GM19463 (cell line): ENCODE data around the gene ITGBL1.

Source experiments
- ATAC-seq: cut with Tn5 transposase; IDR thresholded peaks from one replicate; pipeline ENCODE4 v1.9.1; 2021; ENCODE audit warnings: mild to moderate bottlenecking, moderate library complexity; ENCODE audit not compliant: unreplicated experiment

Gene ITGBL1

DNA sequence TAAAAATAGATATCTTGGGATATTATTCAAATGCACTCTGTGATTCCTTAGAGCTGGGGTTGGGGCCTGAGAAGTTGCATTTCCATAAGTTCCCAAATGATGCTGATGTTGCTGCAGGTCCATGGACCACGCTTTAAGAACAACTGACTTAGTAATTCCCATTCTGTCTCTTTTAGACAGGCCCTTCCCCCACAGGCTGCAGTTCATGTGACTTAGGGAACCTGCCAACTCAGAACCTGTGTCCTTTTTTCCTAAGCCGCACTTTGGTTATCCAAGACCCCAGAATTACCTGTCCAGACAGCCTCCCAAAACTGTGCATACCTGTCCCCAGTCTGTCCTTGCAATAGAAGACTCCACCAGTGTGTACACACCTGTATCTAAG lies 1.7 kb upstream of the ITGBL1 start:
- no peak for ATAC-seq

DNA sequence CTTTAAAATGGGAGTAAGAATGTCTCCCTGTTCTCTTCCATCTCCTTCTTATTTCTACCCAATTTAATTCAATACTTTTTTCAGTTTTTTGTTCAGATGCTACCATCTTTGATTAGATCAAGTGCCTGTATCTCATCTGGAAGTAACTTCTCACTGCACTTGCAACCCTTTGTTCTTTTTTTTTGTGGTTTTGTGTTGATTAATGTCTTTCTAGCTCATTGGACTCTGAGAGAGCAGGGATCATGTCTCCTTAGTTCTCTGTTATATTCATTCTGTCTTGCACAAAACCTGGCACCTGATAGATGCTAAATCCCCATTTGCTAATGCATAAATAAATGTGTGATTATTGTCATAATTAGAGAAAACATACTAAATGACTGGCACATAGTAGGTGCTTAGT lies 834 bp upstream of the ITGBL1 start:
- ATAC-seq, result no peak

GRCh38 chr13:101453784-101454201 lies 1.3 kb downstream of the ITGBL1 start:
- ATAC-seq, result peak; percentile 34

- no peak for ATAC-seq
These were observed 2.3 kb downstream of the ITGBL1 start for GRCh38 chr13:101454767-101455166.

DNA sequence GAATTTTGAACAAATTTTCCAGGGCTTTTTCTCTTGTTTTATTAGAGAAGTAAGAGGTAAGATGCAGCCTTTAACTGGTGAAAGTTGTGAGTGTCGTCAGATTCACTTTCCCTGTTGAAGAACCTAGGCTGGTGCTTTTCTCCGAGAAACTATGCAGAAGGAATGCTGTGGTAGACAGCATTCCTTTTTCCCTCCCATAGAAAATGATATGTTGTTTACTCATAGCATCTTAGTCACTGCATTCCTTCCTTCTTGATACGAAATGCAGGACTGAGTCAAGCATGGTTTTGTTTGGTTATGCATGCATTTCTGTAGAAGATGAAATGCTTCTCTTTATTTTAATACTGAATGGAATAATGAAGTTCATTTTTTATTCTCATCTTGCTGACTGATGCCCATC lies 3.4 kb downstream of the ITGBL1 start:
- no peak for ATAC-seq

- no peak for ATAC-seq
These were observed 4.7 kb downstream of the ITGBL1 start for GRCh38 chr13:101457176-101457575.

- no peak for ATAC-seq
These were observed 13.4 kb downstream of the ITGBL1 start for GRCh38 chr13:101465877-101466276.

GRCh38 chr13:101467415-101467814 lies 14.9 kb downstream of the ITGBL1 start:
- no peak for ATAC-seq

GRCh38 chr13:101473458-101473857 lies 21.0 kb downstream of the ITGBL1 start:
- ATAC-seq, result no peak

GRCh38 chr13:101474419-101474957 lies 22.0 kb downstream of the ITGBL1 start:
- ATAC-seq, result no peak

DNA sequence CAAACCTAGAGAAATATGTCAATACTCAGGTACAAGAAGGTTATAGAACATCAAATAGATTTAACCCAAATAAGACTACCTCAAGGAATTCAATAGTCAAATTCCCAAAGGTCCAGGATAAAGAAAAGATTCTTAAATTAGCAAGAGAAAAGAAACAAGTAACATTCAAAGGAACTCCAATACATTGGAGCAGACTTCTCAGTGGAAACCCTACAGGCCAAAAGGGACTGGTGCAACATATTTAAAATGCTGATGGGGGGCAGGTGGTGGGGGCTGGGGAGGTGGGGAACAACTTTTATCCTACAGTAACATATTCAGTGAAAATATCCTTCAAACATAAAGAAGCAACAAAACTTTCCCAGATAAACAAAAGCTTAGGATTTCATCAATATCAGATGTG lies 23.1 kb downstream of the ITGBL1 start:
- ATAC-seq, result no peak

DNA sequence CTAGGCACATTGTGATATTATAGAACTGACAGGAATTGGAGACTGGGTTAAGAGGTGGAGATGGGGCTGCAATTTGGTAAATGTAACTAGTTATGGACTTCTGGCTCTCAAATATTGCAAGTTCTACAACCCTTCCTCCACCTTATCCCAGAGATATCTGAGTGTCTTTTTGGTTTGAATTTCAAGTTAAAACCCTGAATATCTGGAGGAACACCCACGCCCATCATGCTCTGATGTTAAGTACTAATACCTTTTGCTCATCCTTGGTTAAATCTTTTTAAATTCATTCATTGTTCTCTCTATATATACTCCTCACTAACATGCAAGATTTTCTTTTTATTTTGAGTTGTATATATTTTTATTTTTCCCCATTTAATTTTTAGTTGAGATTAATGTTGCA lies 28.9 kb downstream of the ITGBL1 start:
- ATAC-seq, result no peak

GRCh38 chr13:101486708-101487437 lies 34.4 kb downstream of the ITGBL1 start:
- no peak for ATAC-seq

DNA sequence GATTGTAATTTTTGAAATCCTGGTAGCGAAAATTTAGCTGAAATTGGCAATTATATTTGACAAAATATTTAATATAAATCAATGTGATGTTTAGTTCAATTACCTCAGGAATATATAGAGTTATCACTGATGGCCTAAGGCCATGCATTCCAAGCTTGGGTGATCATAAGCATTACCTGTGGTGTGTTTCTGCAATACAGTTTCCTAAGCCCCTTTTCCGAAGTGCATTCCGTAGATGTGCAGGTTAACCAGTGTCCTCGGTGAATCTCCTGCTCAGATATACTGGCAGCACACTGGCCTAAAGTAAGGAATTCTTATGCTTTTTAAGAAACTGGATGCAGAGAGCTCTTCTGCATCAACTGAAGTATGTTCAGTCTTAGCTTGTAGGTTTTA lies 35.0 kb downstream of the ITGBL1 start:
- ATAC-seq, result no peak

DNA sequence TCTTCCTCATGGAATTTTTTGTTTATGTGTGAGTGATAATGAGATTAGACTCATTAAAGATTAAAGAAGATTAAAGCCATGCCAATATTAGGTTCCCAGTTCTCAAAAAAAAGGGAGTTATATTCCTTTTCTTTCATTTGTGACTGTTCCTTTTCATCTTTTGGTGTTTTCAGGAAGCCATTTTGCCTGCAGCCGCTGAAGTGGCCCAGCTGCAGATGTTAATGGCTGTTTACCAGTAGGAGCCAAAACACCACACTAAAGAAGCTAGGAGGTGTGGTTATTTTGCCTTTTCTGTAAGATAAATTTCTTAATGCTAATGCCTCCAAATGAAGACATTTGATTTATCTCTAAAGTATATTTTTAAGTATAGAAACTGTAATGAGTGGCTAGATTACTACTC lies 36.3 kb downstream of the ITGBL1 start:
- ATAC-seq, result no peak

DNA sequence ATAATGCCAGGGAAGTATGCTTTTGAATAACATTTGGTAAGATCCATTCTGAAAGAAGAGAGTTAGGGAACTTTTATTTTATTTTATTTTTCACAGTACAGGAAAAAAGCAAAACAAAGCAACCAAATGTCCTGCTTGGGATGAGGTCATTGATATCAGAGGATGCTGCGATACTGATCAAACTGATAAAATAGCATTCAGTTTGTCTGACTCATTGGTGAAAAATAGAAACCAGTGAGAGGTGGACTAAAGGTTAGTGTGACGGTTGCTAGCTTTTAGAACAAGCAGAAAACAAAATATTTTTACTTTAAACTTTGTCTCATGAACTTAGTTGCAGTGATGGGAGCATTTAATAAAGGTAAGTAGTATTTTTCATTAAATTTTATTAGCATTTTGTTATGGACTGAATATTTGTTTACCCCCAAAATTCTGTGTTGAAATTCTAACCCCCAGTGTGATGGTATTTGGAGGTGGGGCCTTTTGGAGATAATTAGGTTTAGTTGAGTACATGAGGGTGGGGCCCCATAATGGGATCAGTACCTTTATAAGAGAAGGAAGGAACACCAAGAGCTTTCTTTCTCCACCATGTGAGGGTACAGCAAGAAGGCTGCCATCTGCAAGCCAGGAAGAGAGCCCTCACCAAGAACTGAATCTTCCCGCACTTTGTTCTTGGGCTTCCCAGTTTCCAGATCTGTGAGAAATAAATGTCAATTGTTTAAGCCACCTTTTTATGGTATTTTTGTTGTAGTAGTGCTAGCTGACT lies 37.3 kb downstream of the ITGBL1 start:
- ATAC-seq, result no peak

GRCh38 chr13:101490406-101491015 lies 38.0 kb downstream of the ITGBL1 start:
- no peak for ATAC-seq

GRCh38 chr13:101492251-101492910 lies 39.9 kb downstream of the ITGBL1 start:
- ATAC-seq, result no peak

DNA sequence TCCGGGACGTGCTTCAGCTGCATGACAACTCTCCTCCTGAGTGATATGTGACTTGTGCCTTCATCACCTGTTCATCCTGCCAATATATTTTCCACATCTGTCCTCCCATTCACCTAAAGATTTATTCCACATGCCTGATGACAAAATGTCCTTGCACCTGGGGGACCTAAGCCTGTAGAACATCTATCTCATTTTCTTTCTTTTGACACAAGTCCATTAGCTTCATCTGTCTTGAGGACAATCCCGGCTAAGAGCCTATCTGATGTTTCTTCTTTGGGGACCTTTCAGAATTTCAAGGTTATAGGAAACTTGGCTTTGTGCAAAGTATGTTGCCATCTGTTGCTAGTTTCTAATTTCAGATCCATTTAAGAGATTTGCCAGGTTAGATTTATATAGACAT lies 41.1 kb downstream of the ITGBL1 start:
- ATAC-seq, result no peak

DNA sequence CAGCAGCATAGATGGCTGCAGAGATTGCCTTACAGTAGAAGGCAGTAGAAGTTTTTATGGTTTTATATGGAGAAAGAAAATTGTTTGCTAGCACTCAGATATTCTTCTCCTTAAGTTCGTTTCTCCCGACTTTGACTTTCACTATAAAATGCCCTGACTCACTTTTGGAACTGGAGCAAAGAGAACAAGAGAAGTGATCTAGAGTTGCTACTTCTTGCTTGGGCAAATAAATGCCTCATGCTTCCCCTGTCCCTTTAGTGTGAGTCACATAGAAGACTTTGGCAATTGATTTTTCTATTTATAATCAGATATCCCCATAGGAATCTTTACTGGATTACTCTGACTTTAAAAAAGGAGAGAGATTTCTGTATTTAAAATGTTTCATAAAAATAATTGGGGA lies 46.9 kb downstream of the ITGBL1 start:
- no peak for ATAC-seq

- ATAC-seq, result no peak
These were observed 50.1 kb downstream of the ITGBL1 start for GRCh38 chr13:101502618-101503017.
